GM18519 (cell line): ENCODE results near the gene SLC12A7.
"Not testable (repeated sequence)": the region's sequence is repeated elsewhere in the genome, so short reads cannot be mapped to it uniquely, and the experiment has no call there.

Experiments
- ATAC-seq: cut with Tn5 transposase; IDR thresholded peaks from one replicate; pipeline ENCODE4 v1.9.1; 2021; ENCODE audit warnings: mild to moderate bottlenecking, moderate library complexity; ENCODE audit not compliant: unreplicated experiment, low FRiP score

The SLC12A7 gene

DNA sequence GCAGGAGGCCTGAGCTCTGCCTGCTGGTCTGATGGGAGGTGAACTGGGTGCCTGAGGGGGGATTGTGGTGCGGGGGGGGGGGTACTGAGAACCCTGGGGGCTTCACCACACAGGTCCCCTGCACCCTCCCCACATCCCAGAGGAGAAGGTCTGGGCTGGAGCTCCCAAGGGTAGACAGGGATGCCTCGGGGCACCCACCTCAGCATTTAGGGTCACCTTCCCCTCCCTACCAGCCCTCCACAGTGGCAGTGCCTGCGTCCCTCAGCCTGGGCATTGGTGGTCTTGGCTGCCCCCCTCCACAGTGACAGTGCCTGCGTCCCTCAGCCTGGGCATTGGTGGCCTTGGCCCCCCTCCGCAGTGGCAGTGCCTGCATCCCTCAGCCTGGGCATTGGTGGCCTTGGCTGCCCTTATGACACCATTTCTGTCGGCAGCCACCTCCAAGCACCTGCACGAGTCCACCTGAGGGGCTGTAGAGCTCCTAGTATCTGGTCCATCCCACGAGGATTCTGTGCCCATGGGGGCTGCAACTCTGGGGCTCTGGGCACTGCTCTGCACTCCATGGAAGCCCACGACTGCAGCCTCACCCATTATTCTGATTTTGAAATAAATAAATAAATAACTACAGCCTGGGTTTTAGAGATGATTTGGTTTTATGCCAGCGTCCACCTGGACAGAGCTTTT, 81.8 kb downstream of the SLC12A7 start:
- no peak for ATAC-seq

DNA sequence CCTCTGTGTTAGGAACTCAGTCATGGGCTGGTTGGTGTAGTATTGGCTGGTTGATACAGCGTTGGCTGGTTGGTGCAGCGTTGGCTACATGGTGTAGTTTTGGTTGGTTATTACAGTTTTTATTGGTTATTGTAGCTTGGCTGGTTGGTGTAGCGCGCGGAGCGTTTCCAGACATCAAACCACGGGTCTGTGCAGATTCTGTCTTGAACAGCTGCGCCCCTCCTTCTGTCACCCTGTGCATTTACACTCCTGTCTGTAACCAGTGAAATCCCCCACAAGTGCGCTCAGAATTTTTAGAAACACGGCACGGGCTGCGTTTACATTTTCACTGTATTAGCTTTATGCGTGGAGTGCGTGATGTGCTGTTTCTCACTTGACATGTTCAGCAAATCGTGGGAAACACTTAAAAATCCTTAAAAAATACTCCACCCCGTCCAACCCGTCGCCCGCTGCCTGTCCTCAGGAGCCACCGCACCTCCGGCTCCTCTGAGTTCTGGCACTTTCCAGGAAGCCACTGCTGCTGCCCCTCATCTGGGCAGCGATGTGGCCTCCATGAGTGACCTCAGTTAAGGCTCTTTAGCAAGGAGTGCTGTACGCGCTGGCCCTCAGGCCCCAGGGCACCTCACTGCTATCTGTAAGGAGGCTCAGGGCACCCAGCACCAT, 82.5 kb downstream of the SLC12A7 start:
- ATAC-seq: no peak

DNA sequence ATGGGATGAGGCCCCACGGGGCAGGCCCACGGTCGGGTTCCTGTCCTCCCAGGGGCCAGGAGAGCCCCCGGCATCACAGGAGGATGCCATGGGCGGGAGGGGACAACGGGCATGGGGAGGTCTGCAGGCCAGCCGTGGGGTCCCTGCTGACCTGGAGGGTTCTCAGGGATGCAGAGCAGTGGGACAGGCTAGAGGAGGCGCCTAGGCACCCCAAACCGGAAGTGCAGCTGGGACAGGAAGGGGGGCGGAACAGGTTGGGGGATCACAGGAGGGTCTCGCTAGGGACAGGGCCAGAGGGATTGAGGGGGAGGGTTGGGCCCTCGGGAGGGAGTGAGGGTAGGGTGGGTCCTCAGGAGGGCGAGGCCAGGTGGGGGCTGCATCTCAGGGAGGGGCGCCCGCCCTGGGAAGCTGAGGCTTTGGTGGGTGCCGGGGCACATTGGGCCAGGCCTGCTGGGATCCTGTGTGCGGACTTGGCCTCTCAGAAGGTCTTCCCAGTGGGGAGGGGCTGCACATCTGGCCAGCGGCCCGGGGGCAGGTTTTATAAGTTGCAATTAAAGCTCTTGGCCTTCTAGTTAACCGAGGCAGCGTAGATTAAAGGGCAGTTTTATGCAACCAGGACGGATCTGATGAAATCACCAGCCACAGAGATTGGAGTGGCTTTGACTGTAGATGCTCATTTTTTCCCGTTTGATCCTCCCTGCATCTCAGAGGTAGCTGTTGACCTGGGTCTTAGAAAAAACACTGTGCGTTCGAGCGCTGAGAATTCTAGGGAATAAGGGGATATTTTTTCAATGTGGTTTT, 83.2 kb downstream of the SLC12A7 start:
- ATAC-seq: no peak

DNA sequence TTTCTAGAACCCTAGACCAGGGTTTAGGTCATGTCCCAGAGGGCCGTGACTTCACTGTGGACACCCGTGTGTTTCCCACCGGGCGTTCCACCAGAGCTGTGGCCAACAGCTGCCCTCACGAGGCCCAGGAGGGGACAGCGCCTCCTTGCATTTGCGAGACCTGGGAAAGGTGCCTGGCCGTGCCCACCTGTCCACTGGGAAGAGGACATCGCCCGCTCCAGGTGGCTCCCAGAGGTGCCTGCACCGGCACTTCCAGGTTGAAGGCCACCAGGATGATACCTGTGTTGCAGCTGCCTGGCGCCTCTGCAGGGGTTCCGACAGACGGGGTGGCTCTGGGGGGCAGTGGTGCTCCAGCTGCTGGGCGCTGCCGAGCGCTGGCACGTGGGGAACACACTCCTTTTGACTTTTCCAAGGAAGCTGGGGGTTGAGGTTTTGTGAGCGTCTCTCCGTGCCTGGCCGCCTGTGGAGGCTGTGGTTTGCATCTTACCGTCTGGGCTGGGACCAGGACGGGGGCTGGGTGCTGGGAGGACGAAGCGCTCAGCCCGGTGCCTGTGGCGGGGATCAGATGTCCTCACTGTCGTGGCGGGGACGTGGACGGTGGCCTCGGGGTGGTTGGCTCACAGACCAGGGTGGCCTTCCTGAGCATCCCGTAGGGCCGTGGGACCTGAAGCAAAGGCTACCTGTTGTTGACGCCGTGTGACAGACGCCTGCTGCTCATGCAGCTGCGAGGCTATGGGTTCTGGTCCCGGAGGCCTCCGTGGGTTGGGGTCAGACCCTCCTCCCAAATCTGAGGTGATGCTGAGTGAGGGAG, 84.0 kb downstream of the SLC12A7 start:
- ATAC-seq: no peak

DNA sequence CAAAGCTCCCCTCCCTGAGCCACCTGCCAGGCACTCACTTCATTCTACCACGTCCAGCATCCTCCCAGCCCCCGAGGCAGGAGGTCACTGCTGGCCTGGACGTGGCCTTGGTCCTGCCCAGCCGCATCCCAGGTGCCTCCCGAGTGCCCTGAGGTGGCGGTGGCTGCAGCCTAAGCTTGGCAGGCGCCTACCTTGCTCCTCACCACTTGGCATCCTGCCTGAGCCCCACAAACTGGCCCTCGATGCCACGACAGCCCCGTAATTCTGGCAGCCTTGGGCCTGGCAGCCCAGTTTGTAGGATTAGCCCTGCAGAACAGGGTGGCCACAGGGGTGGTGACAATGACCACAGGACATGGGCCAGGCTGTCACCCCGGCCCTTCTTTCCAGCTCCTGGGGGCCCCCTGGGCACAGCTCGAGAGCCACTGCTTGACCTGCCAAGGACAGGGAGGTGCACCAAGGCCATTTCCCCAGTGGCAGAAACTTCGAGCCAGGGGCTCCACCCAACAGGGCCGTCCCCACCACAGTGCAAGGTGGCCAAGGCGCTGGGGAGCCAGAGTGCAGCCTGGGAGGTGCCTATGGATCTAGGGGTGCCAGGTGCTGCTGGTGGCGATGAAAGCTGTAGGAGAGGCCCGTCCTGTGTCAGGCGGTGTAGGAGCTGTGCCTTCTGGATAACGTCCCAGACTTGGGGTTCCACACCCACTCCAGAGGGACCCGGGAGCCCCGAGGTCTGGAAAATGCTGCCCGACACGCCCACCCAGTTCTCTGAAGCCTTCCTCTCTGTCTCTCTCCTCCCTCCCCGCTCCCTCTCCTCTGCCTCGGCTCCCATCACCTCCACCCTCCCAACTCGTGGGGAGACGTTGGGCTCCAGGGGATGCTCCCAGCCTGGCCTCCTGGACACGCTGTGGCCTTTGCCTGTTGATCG, 84.9 kb downstream of the SLC12A7 start:
- no peak for ATAC-seq

DNA sequence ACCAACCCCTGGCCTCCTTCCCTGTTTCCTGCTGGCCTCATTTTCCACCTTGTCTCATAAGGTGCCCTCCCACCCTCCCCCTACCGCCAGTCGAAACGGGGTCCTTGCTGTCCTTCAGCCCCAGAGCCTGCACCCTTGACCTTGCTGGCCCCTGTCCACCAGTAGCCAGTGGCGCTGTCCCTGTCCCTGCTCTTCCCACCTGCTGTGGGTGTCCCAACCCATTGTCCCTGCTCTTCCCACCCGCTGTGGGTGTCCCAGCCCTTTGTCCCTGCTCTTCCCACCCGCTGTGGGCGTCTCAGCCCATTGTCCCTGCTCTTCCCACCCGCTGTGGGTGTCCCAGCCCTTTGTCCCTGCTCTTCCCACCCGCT, 89.9 kb downstream of the SLC12A7 start:
- ATAC-seq: not testable (repeated sequence)

DNA sequence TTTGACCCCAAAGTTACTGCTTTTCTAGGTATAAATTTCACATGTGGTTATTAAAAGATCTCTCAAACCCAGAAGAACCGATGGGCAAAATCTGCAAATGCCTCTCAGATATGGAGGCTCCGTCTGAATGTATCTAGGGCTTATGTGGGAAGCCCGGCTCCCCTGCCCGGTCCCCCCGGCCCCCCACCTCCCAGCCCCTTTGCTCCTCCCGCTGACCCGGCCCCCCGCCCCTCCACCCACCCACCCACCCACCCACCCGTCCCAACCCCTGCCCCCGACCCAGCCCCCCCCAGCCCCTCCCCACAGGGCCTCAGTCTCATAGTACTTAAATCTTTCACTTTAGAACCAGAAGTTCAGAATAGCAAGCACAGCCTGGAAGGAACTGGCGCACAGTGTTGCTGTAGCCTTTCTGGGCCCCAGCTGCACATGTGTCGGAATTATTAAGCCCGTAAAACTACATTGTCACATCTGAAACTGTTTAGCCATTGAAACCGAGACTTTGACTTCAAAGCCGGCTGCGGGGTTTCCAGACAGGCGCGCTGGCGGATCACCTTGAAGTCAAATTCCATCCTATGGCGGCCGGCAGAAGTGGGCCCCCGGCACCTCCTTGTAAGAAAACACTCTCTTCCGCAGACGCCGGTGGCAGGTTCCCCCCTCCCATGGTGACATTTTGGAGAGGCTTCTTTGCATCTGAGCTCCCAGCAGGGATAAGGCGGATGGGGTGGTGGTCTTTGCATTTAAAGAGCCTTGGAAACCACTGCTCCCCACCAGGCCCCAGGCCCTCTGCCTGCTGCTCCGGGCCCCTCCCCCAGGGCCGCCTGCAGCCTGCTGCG, 90.5 kb downstream of the SLC12A7 start:
- no peak for ATAC-seq

DNA sequence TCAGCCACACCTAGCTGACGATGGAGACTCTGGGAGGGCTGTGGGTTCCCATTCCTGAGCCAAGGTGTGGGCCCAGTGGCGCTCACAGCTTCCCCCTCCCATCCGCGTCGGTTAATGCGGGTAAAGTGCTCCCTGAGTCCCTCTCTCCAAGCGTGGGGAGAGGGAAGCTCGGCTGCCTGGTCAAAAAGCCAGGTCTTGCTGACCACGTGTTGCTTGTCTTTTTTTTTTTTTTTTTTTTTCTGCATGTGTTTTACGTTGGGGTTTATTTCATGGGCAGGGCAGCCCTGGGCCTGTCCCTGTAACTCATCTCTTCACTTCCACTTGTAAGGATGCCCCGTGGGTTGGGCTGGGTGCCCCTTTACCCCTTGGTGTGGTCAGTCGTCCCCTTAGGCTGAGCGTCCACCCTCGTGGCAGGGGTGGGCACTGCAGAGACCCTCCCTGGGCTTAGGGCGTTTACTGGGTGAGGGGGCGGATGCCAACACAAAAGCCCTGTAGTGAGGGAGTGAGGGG, 91.4 kb downstream of the SLC12A7 start:
- no peak for ATAC-seq

DNA sequence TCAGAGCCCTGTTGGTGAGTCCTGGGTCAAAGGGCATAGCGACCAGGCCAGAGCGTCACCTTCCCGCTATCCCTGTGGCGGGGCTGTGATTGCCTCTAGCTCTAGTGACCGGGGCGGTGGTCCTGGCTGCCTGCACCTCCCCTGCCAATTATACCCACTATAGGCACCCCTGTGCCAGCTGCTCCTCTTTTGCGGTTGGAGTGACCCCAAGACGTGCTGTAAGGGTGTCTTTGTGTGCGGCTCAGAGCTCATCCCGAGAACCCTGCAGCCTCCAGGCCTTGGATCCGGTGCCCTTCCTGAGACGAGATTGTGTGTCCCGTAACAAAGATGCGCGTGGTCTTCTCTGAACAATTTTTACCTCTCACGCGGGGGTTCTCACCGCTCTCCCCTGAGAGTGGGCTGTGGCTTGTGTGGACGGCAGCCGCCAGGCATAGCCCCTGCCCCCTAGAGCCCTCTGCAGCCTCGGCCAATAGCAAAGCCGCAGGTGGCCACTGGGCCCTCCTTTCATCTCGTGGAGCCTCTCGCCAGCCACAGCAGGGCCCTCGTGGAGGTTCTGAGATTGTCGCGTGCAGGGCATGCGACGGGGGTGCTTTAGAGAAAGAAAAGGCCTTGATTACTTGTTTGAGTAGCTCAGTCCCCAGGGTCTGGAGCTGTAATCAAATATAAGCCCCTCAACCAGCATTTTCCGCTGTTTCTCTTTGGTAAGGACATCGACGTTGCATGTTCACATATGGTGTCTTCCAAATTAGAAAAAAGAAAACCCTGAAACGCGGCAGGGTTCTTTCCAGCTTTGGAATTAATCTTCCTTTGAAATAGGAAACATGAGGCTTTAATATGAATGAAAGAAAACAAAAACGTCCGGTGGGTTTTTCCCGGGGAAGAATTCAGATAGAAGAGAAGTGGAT, 92.6 kb downstream of the SLC12A7 start:
- no peak for ATAC-seq

DNA sequence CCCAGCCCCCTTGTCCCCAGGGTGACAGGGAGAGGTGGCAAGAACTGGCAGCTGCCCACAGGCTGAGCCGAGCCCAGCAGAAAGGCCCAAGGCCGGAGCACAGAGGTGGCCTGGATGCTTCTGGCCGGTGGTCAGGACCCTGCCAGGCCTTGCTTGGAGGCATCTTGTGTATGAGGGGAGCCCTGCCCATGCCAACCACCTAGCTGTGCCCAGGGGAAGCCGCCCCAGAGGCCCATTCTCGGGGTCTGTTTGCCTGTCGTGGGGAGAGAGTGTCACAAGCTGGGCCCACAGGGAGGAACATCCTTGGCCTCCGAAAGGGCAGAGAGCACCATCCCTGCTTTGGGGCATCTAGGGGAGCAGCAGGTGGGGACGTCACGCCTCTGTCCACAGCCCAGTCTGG, 93.3 kb downstream of the SLC12A7 start:
- ATAC-seq: no peak

DNA sequence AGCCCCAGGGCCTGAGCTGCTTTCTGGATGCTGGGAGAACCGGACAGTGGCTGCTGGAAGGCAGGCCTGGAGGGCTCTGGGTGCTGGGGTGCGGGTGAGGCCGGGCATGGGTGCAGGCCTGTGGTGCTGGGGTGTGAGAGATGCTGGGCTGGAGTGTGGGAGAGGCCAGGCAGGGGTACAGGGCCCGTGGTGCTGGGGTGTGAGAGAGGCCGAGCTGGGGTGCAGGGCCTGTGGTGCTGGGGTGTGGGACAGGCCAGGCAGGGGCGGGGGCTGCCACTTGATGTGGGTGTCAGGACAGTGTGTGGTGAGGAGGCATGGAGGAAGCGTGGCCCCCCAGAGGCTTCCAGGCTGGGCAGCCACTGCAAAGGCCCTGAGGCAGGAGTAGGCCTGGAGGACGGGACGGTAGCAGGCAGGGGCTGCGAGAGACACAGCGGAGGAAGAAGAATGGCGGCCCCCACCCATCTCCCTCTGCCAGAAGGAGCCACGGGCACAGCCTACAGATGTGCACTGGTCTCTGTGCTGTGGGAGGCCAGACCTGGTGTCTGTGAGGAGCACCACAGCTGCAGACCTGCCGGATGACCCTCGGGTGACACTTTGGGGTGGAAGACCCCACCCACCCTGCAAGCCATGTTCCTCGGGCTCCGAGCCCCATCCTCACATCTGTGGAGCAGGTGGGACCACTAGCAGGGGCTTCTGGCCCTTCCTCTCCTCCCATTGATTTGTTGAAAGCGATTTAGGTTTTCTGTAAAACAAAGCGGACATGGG, 94.0 kb downstream of the SLC12A7 start:
- no peak for ATAC-seq

DNA sequence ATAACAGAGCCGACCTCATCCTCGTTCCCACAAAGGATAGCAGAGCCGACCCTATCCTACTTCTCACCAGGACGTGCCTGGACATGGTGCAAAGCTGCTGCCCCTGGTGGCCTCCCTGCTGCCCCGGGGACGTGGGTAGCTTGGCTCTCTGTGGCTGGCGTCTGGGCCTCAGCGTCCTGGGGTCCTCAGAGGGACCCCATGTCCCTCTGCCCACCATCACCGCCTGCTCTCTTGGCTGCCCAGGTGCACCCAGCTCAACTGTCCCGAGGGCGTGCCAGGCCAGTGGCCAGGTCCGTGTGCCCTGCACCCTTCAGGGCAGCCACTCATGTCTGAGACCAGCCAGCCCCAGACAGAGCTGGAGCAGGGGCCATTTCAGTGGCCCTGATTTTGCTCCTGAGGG, 94.8 kb downstream of the SLC12A7 start:
- ATAC-seq: no peak

DNA sequence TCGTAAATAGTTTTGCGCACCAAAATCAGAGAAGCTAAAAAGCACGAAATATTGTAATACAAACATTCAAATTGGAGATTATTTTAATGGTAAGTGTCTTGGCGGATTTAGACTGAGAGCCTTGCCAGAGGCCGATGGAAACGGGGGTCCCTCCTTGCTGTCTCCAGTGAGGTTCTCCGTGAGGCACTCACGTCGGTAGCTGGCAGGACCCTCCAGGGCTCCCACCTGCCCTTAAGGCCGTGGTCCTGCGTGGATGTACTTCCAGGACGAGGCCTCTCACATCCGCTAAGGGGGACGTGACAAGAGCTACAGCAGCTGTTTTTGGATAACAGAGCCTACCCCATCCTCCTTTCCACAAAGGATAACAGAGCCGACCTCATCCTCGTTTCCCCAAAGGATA, 95.4 kb downstream of the SLC12A7 start:
- no peak for ATAC-seq

DNA sequence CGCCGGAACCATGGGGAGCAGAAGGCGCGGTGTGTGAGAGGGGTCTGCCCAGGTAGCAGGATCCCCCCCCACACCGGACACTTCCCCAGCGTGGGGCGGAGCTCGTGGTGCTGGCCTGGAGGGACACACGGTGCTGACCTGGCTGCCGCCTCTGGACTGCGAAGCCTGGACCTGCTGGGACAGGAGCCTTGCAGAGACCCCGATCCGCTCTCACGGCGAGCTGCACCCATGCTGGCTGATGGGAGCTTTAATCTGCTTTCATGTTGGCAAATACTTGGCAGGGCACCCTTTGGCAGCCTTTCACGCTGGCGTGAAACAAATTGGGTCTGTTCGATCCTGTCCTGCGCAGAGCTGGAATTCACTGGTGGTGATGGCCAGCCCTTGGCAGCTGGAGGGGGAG, 95.8 kb downstream of the SLC12A7 start:
- no peak for ATAC-seq

DNA sequence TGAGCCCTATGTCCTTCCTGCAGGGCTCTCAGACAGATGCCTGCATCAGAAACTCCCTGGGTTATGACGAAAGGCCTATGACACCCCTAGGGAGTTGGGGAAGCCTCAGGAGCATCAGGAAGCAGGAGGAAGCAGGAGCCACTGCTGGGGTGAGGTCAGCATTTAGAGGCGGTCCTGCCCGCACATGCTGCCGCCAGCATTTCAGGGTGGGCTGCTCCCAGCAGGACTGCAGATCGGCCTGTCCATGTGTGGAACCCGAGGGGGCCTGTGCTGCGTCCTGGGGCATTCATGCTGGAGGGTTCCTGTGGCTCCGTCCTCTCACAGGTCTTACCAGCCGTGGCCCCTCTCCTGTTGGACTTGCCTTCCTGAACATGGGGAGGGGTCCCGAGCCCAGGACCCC, 96.4 kb downstream of the SLC12A7 start:
- ATAC-seq: no peak

DNA sequence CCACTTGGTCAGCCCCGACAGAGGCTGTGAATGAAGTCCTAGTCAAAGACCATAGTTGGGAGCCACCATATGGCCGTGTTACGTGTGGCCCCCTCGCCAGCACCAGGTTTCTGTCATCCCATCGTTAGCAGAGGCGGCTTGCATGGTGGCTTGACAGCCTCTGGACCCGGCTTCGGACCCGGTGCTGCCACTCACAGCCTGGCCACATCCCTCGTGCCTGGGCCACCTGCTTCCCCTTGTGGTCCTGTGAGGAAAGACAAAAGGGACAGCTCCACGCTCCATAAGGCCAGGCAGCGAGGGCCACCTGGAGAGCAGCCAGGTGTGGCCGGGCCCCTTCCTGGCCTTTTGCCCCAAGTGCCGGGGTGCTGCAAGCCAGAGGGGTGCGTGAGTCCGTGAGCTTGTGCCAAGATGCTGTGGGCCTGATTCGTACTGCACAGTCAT, 97.1 kb downstream of the SLC12A7 start:
- no peak for ATAC-seq

DNA sequence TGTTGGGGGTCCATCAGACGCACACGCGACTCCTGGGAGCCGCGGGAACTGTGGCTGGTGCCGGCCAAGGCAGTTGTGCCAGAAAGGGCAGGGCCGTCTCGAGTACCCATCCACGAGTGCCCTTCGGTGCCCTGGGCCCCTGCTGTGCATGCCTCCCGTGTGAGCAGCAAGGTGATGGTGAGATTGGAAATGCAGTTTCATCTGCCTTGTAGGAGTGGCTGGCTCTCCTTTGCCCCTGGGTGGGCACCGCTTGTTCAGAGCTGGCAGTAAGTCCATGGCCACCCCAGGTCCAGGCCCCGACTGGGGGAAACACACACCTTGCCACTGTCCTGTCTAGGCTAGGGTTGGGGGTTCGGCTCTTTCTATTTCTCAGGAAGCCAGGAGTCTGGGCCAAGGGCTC, 97.5 kb downstream of the SLC12A7 start:
- ATAC-seq: no peak
